ENCODE data around the gene DENND1A.

DENND1A gene

DNA sequence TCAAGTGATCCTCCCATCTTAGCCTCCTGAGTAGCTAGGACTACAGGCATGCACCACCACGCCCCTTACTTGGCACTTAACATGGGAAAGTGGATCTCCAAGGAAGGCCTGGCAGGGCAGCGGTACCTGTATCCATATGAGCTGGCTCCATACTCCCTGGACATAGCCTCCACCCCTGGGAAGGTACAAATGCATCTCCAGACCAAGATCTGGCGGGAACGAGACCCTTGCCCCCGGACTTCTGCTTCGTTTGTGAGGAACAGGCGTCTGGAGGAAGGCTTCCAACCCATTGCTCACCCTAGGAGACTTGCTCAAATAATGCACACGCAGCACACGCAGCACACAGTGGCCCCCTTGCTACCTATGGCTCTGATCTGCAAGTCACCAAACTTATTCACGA lies 518.7 kb downstream of the DENND1A start:
- Histone ChIP-seq H3K36me3 (ENCODE audit: control insufficient read depth, insufficient read depth, low read length) (no peaks in the 10 kb centered on the region), H3K9ac (no peak overlapping the region), H2AFZ (no peak overlapping the region), H3K4me3 (ENCODE audit: low read depth, low read length) (no peak overlapping the region), H3K27ac (no peak overlapping the region), H3K27me3 (ENCODE audit: control insufficient read depth, insufficient read depth, low read length) (no peaks in the 10 kb centered on the region), H3K79me2 (no peaks in the 10 kb centered on the region), H3K4me1 (no peaks in the 10 kb centered on the region), H3K9me3 (ENCODE audit: control insufficient read depth, low read length) (no peaks in the 10 kb centered on the region), H3K4me2 (ENCODE audit: low read length) (no peak overlapping the region)
- TF ChIP-seq, protein P1, sequence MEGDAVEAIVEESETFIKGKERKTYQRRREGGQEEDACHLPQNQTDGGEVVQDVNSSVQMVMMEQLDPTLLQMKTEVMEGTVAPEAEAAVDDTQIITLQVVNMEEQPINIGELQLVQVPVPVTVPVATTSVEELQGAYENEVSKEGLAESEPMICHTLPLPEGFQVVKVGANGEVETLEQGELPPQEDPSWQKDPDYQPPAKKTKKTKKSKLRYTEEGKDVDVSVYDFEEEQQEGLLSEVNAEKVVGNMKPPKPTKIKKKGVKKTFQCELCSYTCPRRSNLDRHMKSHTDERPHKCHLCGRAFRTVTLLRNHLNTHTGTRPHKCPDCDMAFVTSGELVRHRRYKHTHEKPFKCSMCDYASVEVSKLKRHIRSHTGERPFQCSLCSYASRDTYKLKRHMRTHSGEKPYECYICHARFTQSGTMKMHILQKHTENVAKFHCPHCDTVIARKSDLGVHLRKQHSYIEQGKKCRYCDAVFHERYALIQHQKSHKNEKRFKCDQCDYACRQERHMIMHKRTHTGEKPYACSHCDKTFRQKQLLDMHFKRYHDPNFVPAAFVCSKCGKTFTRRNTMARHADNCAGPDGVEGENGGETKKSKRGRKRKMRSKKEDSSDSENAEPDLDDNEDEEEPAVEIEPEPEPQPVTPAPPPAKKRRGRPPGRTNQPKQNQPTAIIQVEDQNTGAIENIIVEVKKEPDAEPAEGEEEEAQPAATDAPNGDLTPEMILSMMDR (IDR thresholded peaks at IDR 0.05), result no peak

DNA sequence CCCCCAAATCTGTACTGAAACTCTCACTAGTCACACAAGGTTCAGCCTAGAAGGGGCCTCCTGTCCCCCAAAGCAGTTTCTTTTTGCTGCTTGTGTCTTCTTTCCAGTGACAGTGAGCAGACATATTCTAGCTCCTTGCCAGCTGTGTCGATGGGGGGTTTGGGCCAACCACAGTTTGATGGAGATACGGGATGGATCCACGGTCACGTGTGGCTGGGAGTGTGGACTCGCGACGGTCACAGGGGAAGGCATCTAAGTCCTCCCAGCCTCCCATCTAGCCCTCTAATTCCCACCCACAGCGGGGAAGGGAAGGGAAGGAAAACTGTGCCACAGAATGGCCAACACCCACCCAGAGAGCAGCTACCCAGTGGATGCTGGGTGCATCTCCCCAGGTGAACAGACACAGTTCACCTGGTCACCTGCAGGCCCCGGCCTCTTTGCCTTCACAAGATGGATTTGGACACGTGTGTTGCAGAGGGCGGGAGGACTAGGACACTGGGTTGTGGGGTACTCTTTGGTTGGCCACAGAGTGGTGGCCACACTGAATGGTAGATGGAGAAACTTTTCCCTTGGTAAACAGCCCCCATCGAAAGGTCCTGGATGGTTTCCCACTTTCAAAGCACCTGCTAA lies 519.5 kb downstream of the DENND1A start:
- Histone ChIP-seq H3K27me3 (ENCODE audit: control insufficient read depth, insufficient read depth, low read length) (no peaks in the 10 kb centered on the region), H3K27ac (no peak overlapping the region), H3K9me3 (ENCODE audit: control insufficient read depth, low read length) (no peaks in the 10 kb centered on the region), H3K4me3 (ENCODE audit: low read depth, low read length) (no peak overlapping the region), H3K4me1 (no peaks in the 10 kb centered on the region), H3K79me2 (no peaks in the 10 kb centered on the region), H3K36me3 (ENCODE audit: control insufficient read depth, insufficient read depth, low read length) (no peaks in the 10 kb centered on the region), H3K9ac (no peak overlapping the region), H3K4me2 (ENCODE audit: low read length) (no peak overlapping the region), H2AFZ (no peak overlapping the region)
- TF ChIP-seq, protein P1 (IDR thresholded peaks at IDR 0.05), result no peak

DNA sequence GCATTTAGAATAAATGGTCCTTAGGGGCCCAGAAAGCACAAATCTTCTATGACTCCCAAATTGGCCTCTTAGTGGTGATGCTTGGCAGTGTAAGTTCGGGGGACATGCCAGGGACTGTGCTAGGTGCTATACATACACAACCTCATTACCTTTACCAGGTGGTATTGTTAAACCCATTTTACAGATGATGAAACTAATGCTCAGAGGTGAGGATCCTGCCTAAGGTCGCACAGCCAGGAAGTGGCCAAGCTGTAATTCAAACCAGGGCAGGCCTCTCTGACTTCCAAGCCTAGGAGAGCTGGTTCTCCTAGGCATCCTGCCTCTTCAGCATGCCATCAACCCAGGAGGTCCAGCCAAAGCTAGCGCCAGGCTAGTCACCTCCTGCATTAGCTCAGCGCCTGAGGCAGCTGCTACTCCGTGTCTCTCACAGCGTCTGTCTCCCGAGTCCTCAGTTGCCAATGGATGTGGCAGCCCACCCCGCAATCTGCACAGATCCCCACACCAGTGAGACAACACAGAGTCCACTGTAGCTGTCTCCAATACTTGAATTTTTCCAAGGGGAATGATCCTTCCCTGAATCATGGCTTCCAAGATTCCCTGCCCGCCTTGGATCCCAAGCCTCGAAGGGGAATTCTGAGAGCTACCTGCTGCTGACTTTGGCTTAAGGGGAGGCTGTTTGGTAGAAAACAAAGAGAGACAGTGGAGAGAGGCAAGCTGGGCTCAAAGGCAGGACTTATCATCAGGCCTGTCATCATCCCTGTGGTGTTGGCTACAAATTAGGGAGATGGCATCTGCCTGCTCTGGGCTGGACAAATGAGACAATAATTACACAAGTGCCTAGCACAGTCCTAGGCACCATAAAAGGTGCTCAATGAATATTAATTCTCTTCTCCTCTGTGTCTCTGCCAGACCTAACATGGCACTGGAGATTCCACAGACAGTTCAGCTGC lies 521.3 kb downstream of the DENND1A start:
- H3K79me2 ChIP-seq, result no peaks in the 10 kb centered on the region
- H3K9ac ChIP-seq, result no peak overlapping the region
- H3K27ac ChIP-seq, result no peak overlapping the region
- no peaks in the 10 kb centered on the region for H3K9me3 ChIP-seq (ENCODE audit: control insufficient read depth, low read length)
- H3K4me3 ChIP-seq (ENCODE audit: low read depth, low read length), result no peak overlapping the region
- H3K4me1 ChIP-seq, result no peaks in the 10 kb centered on the region
- H3K27me3 ChIP-seq (ENCODE audit: control insufficient read depth, insufficient read depth, low read length), result no peaks in the 10 kb centered on the region
- TF ChIP-seq, protein P1 (IDR thresholded peaks at IDR 0.05), result no peak
- H3K4me2 ChIP-seq (ENCODE audit: low read length), result no peak overlapping the region
- no peaks in the 10 kb centered on the region for H3K36me3 ChIP-seq (ENCODE audit: control insufficient read depth, insufficient read depth, low read length)
- H2AFZ ChIP-seq, result no peak overlapping the region

DNA sequence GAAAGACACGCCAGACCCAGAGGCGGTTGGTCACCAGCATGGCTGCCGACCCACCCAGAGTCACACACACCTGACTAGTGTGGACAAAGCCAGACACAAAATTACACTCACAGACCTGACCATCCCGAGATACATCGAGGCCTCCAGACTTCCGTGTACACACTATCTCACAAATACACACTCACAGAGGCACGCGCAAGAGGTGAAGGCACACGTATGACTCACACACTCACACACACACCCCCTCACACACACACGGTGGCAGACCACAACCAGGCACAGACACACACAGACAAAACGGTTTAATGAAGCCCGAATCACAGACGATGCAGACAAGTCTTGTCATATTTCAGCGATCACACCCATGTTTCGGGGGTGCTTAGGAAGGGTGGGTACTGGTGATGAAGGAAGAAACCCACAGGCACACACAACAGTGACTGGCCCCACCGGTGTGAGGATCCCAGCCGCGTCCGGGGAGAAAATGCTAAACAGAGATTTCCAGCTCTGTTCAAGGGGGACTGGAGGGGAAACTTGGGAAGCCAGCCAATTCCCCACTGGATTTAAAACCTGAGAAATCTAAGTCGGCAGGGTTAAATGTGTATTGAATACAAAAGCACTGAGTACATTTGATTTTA lies 522.6 kb downstream of the DENND1A start:
- H3K4me2 ChIP-seq (ENCODE audit: low read length), result no peak overlapping the region
- H3K9ac ChIP-seq, result no peak overlapping the region
- no peak overlapping the region for H3K27ac ChIP-seq
- no peaks in the 10 kb centered on the region for H3K4me1 ChIP-seq
- no peaks in the 10 kb centered on the region for H3K9me3 ChIP-seq (ENCODE audit: control insufficient read depth, low read length)
- no peaks in the 10 kb centered on the region for H3K79me2 ChIP-seq
- H3K4me3 ChIP-seq (ENCODE audit: low read depth, low read length), result no peak overlapping the region
- H3K27me3 ChIP-seq (ENCODE audit: control insufficient read depth, insufficient read depth, low read length), result no peaks in the 10 kb centered on the region
- TF ChIP-seq, protein P1 (IDR thresholded peaks at IDR 0.05), result no peak
- H3K36me3 ChIP-seq (ENCODE audit: control insufficient read depth, insufficient read depth, low read length), result no peaks in the 10 kb centered on the region
- H2AFZ ChIP-seq, result no peak overlapping the region
